ENCODE results near the gene FAM53B. TPM values are rescaled to one million over a fixed set of nuclear protein-coding genes. Genes with fewer than 3 reads are reported as not detected.
A peak's percentile ranks its signal among the peaks of the same experiment; 100 is the strongest.

The FAM53B gene
- total RNA-seq, 4 donors from 2014 or later = 140 to 253 (median 192) TPM

DNA sequence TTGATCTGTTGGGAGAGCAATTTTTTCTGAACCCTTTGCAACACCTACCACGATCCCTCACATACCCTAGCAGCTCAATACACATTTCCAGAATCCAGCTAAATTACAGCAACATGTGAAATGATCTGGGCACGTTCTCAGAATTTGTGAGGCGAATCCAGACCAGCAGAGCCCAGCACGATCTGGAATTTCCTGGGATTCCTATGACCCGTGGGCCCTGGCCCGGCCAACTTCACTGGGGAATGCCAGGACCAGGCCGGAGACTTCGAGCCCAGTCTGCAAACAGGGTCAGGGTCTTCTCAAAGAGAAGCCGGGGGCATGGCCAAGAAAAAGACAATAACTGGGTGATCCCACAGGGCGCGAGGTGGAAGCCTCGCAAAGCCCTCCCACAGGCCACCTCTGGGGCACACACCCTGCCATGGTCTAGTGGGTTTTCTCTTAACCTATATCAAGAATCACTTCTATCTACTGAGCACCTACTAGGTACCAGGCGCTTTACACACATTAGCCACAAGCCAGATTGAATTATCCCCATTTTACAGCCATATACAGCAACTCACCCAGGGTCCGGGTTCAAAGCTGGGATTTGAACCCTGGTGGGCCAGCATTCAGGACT, 33.8 kb downstream of the FAM53B start:
- H3K4me1 ChIP-seq = peaks cover 66 to 77% of the 10 kb centered on the region in 2 donors
- ATAC-seq (no peak), DNase-seq (no peak)
- peak overlapping the region; percentile 93 to 98 (median 96) for H3K27ac ChIP-seq
- intact Hi-C loops (cut with DNase I; ENCODE audit: low total_unique reads) (no loop called here), in situ Hi-C loops (cut with MboI; ENCODE audit: low sequenced_read_pairs in 4 of 4) (no loop called here)
- no peak for TF ChIP-seq POLR2A (IDR thresholded peaks at IDR 0.05)
- TF ChIP-seq, protein P1, sequence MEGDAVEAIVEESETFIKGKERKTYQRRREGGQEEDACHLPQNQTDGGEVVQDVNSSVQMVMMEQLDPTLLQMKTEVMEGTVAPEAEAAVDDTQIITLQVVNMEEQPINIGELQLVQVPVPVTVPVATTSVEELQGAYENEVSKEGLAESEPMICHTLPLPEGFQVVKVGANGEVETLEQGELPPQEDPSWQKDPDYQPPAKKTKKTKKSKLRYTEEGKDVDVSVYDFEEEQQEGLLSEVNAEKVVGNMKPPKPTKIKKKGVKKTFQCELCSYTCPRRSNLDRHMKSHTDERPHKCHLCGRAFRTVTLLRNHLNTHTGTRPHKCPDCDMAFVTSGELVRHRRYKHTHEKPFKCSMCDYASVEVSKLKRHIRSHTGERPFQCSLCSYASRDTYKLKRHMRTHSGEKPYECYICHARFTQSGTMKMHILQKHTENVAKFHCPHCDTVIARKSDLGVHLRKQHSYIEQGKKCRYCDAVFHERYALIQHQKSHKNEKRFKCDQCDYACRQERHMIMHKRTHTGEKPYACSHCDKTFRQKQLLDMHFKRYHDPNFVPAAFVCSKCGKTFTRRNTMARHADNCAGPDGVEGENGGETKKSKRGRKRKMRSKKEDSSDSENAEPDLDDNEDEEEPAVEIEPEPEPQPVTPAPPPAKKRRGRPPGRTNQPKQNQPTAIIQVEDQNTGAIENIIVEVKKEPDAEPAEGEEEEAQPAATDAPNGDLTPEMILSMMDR (IDR thresholded peaks at IDR 0.05 in 4 of 5, conservative IDR thresholded peaks at IDR 0.05 in 1 of 5) = no peak
- H3K36me3 ChIP-seq = no peaks in the 10 kb centered on the region
- no peaks in the 10 kb centered on the region for H3K27me3 ChIP-seq
- H3K9me3 ChIP-seq = no peaks in the 10 kb centered on the region
- no peak overlapping the region for H3K4me3 ChIP-seq

DNA sequence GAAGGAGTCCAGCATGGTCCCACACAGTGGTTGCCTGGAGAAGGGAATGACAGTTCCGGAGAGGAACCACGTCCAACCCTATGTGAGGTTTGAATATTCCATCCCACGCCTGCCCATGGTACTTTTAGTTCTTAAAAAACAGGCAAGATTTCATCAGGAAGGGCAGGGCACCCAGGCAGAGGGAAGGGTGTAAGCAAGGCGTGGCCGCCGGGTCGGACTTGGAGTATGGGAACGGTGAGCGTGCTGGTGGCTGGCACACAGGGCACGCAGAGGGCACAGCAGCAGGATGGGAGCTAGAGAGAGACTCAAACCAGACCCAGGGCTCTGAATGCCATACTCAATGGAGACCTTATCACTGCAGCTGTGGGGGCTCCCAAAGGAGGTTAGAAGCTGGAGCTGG, 34.3 kb downstream of the FAM53B start:
- ATAC-seq = peak; percentile 45 to 50
- Histone ChIP-seq H3K36me3 (no peaks in the 10 kb centered on the region), H3K9me3 (no peaks in the 10 kb centered on the region), H3K27ac (peak overlapping the region; percentile 93 to 98 (median 96)), H3K4me1 (peaks cover 71 to 82% of the 10 kb centered on the region in 2 donors), H3K4me3 (no peak overlapping the region), H3K27me3 (no peaks in the 10 kb centered on the region)
- intact Hi-C loops (cut with DNase I; ENCODE audit: low total_unique reads) (no loop called here), in situ Hi-C loops (cut with MboI; ENCODE audit: low sequenced_read_pairs in 4 of 4) (no loop called here)
- TF ChIP-seq, protein P1 (IDR thresholded peaks at IDR 0.05 in 4 of 5, conservative IDR thresholded peaks at IDR 0.05 in 1 of 5) = no peak
- TF ChIP-seq POLR2A (IDR thresholded peaks at IDR 0.05) = peak; percentile 27 to 41
- peak; percentile 83 to 87 for DNase-seq

DNA sequence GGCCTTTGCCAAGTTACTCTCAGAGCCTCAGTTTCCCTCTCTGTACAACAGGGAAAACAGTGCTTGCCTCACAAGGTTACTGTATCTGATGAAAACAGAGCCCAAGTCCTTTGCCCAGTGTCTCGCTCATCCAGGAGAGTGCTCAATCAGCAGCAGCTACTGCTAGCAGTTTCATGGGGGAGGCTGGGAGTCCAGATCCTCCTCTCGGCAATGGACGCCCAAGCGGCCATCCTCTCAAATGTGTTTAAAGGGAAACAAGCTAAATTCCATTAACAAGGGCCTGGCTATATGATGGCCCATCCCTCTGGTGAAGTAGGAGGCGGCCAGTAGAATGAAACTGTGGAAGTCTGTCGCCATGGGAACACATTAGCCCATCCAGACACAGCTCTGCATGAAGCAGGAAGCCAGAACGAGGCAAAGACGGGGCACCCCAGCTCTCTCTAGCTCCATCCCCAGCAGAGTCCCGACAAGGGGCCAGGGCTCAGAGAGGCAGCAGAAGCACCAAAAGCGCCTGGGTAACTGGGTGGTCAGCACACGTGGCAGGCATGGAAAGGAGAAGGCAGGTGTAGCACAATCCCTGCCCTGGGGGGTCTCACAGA, 35.2 kb downstream of the FAM53B start:
- ATAC-seq = no peak
- no peak for TF ChIP-seq POLR2A (IDR thresholded peaks at IDR 0.05)
- TF ChIP-seq, protein P1 (IDR thresholded peaks at IDR 0.05 in 4 of 5, conservative IDR thresholded peaks at IDR 0.05 in 1 of 5) = no peak
- no peaks in the 10 kb centered on the region for H3K9me3 ChIP-seq
- H3K27me3 ChIP-seq = no peaks in the 10 kb centered on the region
- peak overlapping the region; percentile 93 to 98 (median 96) for H3K27ac ChIP-seq
- H3K4me1 ChIP-seq = peaks cover 75 to 90% of the 10 kb centered on the region in 2 donors
- no peaks in the 10 kb centered on the region for H3K36me3 ChIP-seq
- in situ Hi-C loops (cut with MboI; ENCODE audit: low sequenced_read_pairs in 4 of 4) = no loop called here
- H3K4me3 ChIP-seq = no peak overlapping the region
- DNase-seq = no peak
- intact Hi-C loops (cut with DNase I; ENCODE audit: low total_unique reads) = no loop called here

DNA sequence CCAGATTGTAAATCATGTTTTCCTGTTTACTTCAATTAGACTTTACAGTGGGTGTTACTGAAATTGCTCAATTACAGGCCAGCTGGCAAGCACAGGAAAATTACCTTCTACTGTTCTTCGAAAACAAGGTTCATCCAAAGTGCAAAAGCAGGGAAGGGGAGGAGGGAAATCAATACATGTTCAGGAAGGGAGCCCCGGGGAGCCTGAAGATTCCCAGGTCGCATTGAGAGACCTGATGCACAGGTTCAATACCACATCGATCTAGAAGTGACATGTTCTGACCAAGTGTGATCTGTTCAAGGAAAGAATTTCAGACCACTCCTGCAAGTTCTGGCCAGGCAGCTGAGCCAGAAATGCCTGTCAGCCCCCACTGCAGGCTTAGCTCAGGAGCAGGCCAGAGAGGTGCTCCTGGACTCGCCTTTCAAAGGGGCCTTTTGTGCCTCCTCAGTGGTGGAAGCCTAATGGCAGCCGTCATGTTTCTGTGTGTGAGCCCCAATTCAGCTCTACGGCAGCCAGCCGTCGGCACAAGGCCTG, 35.9 kb downstream of the FAM53B start:
- Histone ChIP-seq H3K27me3 (no peaks in the 10 kb centered on the region), H3K9me3 (no peaks in the 10 kb centered on the region), H3K4me1 (peaks cover 78 to 91% of the 10 kb centered on the region in 2 donors), H3K4me3 (no peak overlapping the region), H3K36me3 (no peaks in the 10 kb centered on the region), H3K27ac (peak overlapping the region; percentile 93 to 98 (median 96))
- in situ Hi-C loops (cut with MboI; ENCODE audit: low sequenced_read_pairs in 4 of 4) = no loop called here
- ATAC-seq = no peak
- no peak for TF ChIP-seq POLR2A (IDR thresholded peaks at IDR 0.05)
- TF ChIP-seq, protein P1 (IDR thresholded peaks at IDR 0.05 in 4 of 5, conservative IDR thresholded peaks at IDR 0.05 in 1 of 5) = no peak
- intact Hi-C loops (cut with DNase I; ENCODE audit: low total_unique reads) = no loop called here
- DNase-seq = no peak

All from gastrocnemius medialis (tissue), 4 donors.